ENCODE measurements around the gene ERBB4. TPM values are rescaled to one million over a fixed set of nuclear protein-coding genes. Genes with fewer than 3 reads are reported as not detected.

Gene ERBB4
- total and polyA plus RNA-seq, 7 donors, result under 0.01 to 0.33 (median 0.08) TPM; not detected in 1

GRCh38 chr2:211413746-211414145, 1124.9 kb downstream of the ERBB4 start:
- Histone ChIP-seq H3K4me3 (no peak overlapping the region), H3K4me1 (no peaks in the 10 kb centered on the region), H3K9me3 (no peaks in the 10 kb centered on the region), H3K27me3 (no peaks in the 10 kb centered on the region), H3K36me3 (no peaks in the 10 kb centered on the region), H3K27ac (no peak overlapping the region)
- no peak for DNase-seq
- intact Hi-C loops (cut with DNase I), result no loop called here
- 86% methylated on average over 7 of the region's 7 CpGs for WGBS, 2 donors
- TF ChIP-seq POLR2A (IDR thresholded peaks at IDR 0.05) (no peak), EP300 (IDR thresholded peaks at IDR 0.05) (no peak), POLR2AphosphoS5 (IDR thresholded peaks at IDR 0.05) (no peak), CTCF (IDR thresholded peaks at IDR 0.05) (no peak)

GRCh38 chr2:211408483-211408891, 1130.1 kb downstream of the ERBB4 start:
- no peaks in the 10 kb centered on the region for H3K27me3 ChIP-seq
- 12 to 40% methylated on average over 4 of the region's 4 CpGs for WGBS, 2 donors
- intact Hi-C loops (cut with DNase I), result no loop called here
- DNase-seq, result no peak
- TF ChIP-seq CTCF (IDR thresholded peaks at IDR 0.05), result no peak
- no peak for TF ChIP-seq POLR2A (IDR thresholded peaks at IDR 0.05)
- no peak for TF ChIP-seq POLR2AphosphoS5 (IDR thresholded peaks at IDR 0.05)
- no peak for TF ChIP-seq EP300 (IDR thresholded peaks at IDR 0.05)
- no peaks in the 10 kb centered on the region for H3K36me3 ChIP-seq
- H3K9me3 ChIP-seq, result no peaks in the 10 kb centered on the region
- H3K27ac ChIP-seq, result no peak overlapping the region
- no peaks in the 10 kb centered on the region for H3K4me1 ChIP-seq
- no peak overlapping the region for H3K4me3 ChIP-seq

- Histone ChIP-seq H3K4me1 (no peaks in the 10 kb centered on the region), H3K9me3 (no peaks in the 10 kb centered on the region), H3K4me3 (no peak overlapping the region), H3K27me3 (no peaks in the 10 kb centered on the region), H3K27ac (no peak overlapping the region), H3K36me3 (no peaks in the 10 kb centered on the region)
- no peak for TF ChIP-seq POLR2A (IDR thresholded peaks at IDR 0.05)
- TF ChIP-seq CTCF (IDR thresholded peaks at IDR 0.05), result no peak
- TF ChIP-seq EP300 (IDR thresholded peaks at IDR 0.05), result no peak
- no peak for TF ChIP-seq POLR2AphosphoS5 (IDR thresholded peaks at IDR 0.05)
- 89 to 93% methylated on average over 3 of the region's 3 CpGs for WGBS, 2 donors
- intact Hi-C loops (cut with DNase I), result no loop called here
- DNase-seq, result no peak
Observed at GRCh38 chr2:211407076-211407475, 1131.5 kb downstream of the ERBB4 start.

- Histone ChIP-seq H3K27me3 (no peaks in the 10 kb centered on the region), H3K27ac (no peak overlapping the region), H3K4me3 (no peak overlapping the region), H3K9me3 (no peaks in the 10 kb centered on the region), H3K4me1 (no peaks in the 10 kb centered on the region), H3K36me3 (no peaks in the 10 kb centered on the region)
- no peak for TF ChIP-seq POLR2A (IDR thresholded peaks at IDR 0.05)
- WGBS, 2 donors, result 20 to 68% methylated on average over 4 of the region's 4 CpGs
- DNase-seq, result no peak
- intact Hi-C loops (cut with DNase I), result no loop called here
Observed at GRCh38 chr2:211405036-211405435, 1133.6 kb downstream of the ERBB4 start.

GRCh38 chr2:211404098-211404497, 1134.5 kb downstream of the ERBB4 start:
- H3K9me3 ChIP-seq, result no peaks in the 10 kb centered on the region
- intact Hi-C loops (cut with DNase I), result no loop called here
- no peak for DNase-seq
- H3K27me3 ChIP-seq, result no peaks in the 10 kb centered on the region
- H3K4me1 ChIP-seq, result no peaks in the 10 kb centered on the region
- no peak overlapping the region for H3K4me3 ChIP-seq
- no peak overlapping the region for H3K27ac ChIP-seq
- 70 to 82% methylated on average over 4 of the region's 4 CpGs for WGBS, 2 donors
- no peaks in the 10 kb centered on the region for H3K36me3 ChIP-seq
- no peak for TF ChIP-seq CTCF (IDR thresholded peaks at IDR 0.05)
- TF ChIP-seq EP300 (IDR thresholded peaks at IDR 0.05), result no peak
- no peak for TF ChIP-seq POLR2A (IDR thresholded peaks at IDR 0.05)
- no peak for TF ChIP-seq POLR2AphosphoS5 (IDR thresholded peaks at IDR 0.05)
